ENCODE measurements around the gene KRT17. TPM values are rescaled to one million over a fixed set of nuclear protein-coding genes. Genes with fewer than 3 reads are reported as not detected.
"Not testable (repeated sequence)": the region's sequence is repeated elsewhere in the genome, so short reads cannot be mapped to it uniquely, and the experiment has no call there.

Gene KRT17
- total RNA-seq, 4 donors from 2014 or later: 0.70 to 12.6 TPM; not detected in 2

DNA sequence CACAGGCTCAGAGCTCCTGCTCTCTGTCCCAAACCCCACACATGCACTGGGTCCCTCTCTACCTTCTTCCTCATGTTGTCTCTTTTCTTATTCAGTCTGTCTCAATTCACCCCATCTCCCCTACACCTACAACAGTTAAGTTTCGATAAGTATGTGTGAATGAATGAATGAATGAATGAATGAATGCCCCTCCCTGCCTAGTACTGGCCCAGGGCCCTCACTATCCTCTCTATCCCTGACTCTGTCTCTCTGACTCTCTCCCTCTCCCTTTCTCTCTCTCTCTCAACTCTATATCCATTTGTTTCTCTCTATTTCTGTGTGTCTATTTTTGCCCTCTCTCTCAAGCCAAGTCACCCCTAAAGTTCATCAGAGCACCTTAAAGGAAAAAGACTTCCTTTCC lies 45.8 kb downstream of the KRT17 start:
- no peaks in the 10 kb centered on the region for H3K36me3 ChIP-seq
- no peak for DNase-seq
- no peak overlapping the region for H3K27ac ChIP-seq
- no peak for TF ChIP-seq POLR2A (IDR thresholded peaks at IDR 0.05)
- TF ChIP-seq, protein P1, sequence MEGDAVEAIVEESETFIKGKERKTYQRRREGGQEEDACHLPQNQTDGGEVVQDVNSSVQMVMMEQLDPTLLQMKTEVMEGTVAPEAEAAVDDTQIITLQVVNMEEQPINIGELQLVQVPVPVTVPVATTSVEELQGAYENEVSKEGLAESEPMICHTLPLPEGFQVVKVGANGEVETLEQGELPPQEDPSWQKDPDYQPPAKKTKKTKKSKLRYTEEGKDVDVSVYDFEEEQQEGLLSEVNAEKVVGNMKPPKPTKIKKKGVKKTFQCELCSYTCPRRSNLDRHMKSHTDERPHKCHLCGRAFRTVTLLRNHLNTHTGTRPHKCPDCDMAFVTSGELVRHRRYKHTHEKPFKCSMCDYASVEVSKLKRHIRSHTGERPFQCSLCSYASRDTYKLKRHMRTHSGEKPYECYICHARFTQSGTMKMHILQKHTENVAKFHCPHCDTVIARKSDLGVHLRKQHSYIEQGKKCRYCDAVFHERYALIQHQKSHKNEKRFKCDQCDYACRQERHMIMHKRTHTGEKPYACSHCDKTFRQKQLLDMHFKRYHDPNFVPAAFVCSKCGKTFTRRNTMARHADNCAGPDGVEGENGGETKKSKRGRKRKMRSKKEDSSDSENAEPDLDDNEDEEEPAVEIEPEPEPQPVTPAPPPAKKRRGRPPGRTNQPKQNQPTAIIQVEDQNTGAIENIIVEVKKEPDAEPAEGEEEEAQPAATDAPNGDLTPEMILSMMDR (IDR thresholded peaks at IDR 0.05): no peak
- no peaks in the 10 kb centered on the region for H3K4me1 ChIP-seq
- H3K4me3 ChIP-seq: no peak overlapping the region
- no peaks in the 10 kb centered on the region for H3K27me3 ChIP-seq
- intact Hi-C loops (cut with DNase I; ENCODE audit: low total_unique reads): no loop called here
- H3K9me3 ChIP-seq: no peaks in the 10 kb centered on the region

- H3K27me3 ChIP-seq; H3K4me3 ChIP-seq; intact Hi-C loops (cut with DNase I; ENCODE audit: low total_unique reads); DNase-seq; H3K27ac ChIP-seq; H3K36me3 ChIP-seq; H3K9me3 ChIP-seq; H3K4me1 ChIP-seq: not testable (repeated sequence)
These were observed 47.6 kb downstream of the KRT17 start for GRCh38 chr17:41576740-41577139.

DNA sequence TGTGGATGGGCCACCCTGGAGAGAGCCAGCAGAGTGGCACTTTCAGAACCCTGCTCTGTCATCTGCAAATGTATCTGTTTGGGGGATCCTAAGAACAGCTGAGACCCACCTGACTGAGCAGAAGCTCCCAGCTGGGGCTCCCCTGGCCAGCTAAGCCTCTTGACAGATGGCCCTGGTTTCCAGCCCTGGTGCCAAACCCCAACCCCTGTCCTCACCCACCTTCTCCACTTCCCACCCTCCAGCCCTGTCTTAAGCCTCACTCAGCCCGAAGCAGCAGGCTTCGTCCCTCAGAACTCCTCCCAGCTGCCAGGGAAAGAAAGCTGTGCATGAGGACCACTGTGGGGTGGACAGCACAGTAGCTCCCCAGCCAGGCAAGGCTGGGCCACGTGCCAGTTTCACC lies 49.0 kb downstream of the KRT17 start:
- intact Hi-C loops (cut with DNase I; ENCODE audit: low total_unique reads): no loop called here
- no peaks in the 10 kb centered on the region for H3K27me3 ChIP-seq
- H3K36me3 ChIP-seq: no peaks in the 10 kb centered on the region
- no peaks in the 10 kb centered on the region for H3K9me3 ChIP-seq
- no peaks in the 10 kb centered on the region for H3K4me1 ChIP-seq
- DNase-seq: no peak
- TF ChIP-seq, protein P1 (IDR thresholded peaks at IDR 0.05): no peak
- TF ChIP-seq POLR2A (IDR thresholded peaks at IDR 0.05): no peak
- H3K27ac ChIP-seq: no peak overlapping the region
- H3K4me3 ChIP-seq: no peak overlapping the region

GRCh38 chr17:41571561-41572434 lies 52.6 kb downstream of the KRT17 start, which contains the start of gene KRT9:
Gene KRT9 (minus strand): TSS chr17:41572059. CDS start chr17:41571992, 67 bp downstream.
- Histone ChIP-seq H3K9me3 (no peaks in the 10 kb centered on the region), H3K27ac (no peak within 1 kb of the TSS), H3K27me3 (no peaks in the 10 kb centered on the region), H3K4me3 (no peak within 1 kb of the TSS), H3K36me3 (no peaks in the 10 kb centered on the region), H3K4me1 (no peaks in the 10 kb centered on the region)
- no peak for DNase-seq
- intact Hi-C loops (cut with DNase I; ENCODE audit: low total_unique reads): no loop called here
- TF ChIP-seq, protein P1 (IDR thresholded peaks at IDR 0.05): no peak
- TF ChIP-seq POLR2A (IDR thresholded peaks at IDR 0.05): no peak

Other genes with a start within 250 kb of the KRT17 start
- under 1 TPM in 1 of 4 donors, not detected in 3; 0.28 TPM for gene KRT34, start 242.3 kb downstream of the KRT17 start, total RNA-seq
- not detected for gene KRT31, start 227.0 kb downstream of the KRT17 start, total RNA-seq
- gene KRT37, start 200.0 kb downstream of the KRT17 start, total RNA-seq: not detected
- gene KRT38, start 183.6 kb downstream of the KRT17 start, total RNA-seq: not detected
- not detected for gene KRT32, start 157.2 kb downstream of the KRT17 start, total RNA-seq
- not detected for gene KRT35, start 143.4 kb downstream of the KRT17 start, total RNA-seq
- not detected for gene KRT36, start 134.7 kb downstream of the KRT17 start, total RNA-seq
- gene KRT13, start 119.0 kb downstream of the KRT17 start, total RNA-seq: 1 to 10 TPM; 1.5 to 6.4 (median 3.0) TPM
- 10 to 100 TPM in 1 of 4 donors, 1 to 10 TPM in 1, under 1 TPM in 1, not detected in 1; 0.41 to 11.5 (median 1.6) TPM for gene KRT15, start 105.7 kb downstream of the KRT17 start, total RNA-seq
- gene KRT19, start 96.3 kb downstream of the KRT17 start, total RNA-seq: 100 to 1,000 TPM in 2 of 4 donors, 10 to 100 TPM in 1, under 1 TPM in 1; 0.88 to 120 (median 77.2) TPM
- gene KRT9, start 52.5 kb downstream of the KRT17 start, total RNA-seq: under 1 TPM in 1 of 4 donors, not detected in 3; 0.21 TPM
- under 1 TPM in 2 of 4 donors, not detected in 2; 0.52 to 0.90 TPM for gene KRT14, start 37.7 kb downstream of the KRT17 start, total RNA-seq
- not detected for gene KRT16, start 11.8 kb downstream of the KRT17 start, total RNA-seq
- gene EIF1, start 64.3 kb upstream of the KRT17 start, total RNA-seq: 100 to 1,000 TPM in 3 of 4 donors, 10 to 100 TPM in 1; 83.5 to 796 (median 199) TPM
- not detected for gene GAST, start 87.8 kb upstream of the KRT17 start, total RNA-seq
- 1 to 10 TPM in 1 of 4 donors, not detected in 3; 2.2 TPM for gene HAP1, start 110.1 kb upstream of the KRT17 start, total RNA-seq
- gene JUP, start 162.1 kb upstream of the KRT17 start, total RNA-seq: 100 to 1,000 TPM in 1 of 4 donors, 10 to 100 TPM in 3; 49.1 to 110 (median 70.0) TPM
- 10 to 100 TPM in 3 of 4 donors, 1 to 10 TPM in 1; 10.0 to 67.0 (median 35.1) TPM for gene P3H4, start 187.4 kb upstream of the KRT17 start, total RNA-seq
- gene FKBP10, start 188.4 kb upstream of the KRT17 start, total RNA-seq: 100 to 1,000 TPM in 2 of 4 donors, 10 to 100 TPM in 2; 22.9 to 226 (median 89.5) TPM
- 10 to 100 TPM; 32.5 to 77.9 (median 68.1) TPM for gene NT5C3B, start 211.7 kb upstream of the KRT17 start, total RNA-seq
- 1 to 10 TPM in 1 of 4 donors, under 1 TPM in 1, not detected in 2; 0.70 to 1.2 TPM for gene KLHL10, start 213.2 kb upstream of the KRT17 start, total RNA-seq
- gene KLHL11, start 240.8 kb upstream of the KRT17 start, total RNA-seq: 10 to 100 TPM; 19.7 to 73.3 (median 38.5) TPM